HG02798 (cell line): ENCODE results near the gene TMEM231.

ENCODE experiments used
- ATAC-seq: cut with Tn5 transposase; IDR thresholded peaks from one replicate; pipeline ENCODE4 v1.9.1; 2021; ENCODE audit warnings: mild to moderate bottlenecking; ENCODE audit not compliant: unreplicated experiment, poor library complexity

Gene TMEM231

DNA sequence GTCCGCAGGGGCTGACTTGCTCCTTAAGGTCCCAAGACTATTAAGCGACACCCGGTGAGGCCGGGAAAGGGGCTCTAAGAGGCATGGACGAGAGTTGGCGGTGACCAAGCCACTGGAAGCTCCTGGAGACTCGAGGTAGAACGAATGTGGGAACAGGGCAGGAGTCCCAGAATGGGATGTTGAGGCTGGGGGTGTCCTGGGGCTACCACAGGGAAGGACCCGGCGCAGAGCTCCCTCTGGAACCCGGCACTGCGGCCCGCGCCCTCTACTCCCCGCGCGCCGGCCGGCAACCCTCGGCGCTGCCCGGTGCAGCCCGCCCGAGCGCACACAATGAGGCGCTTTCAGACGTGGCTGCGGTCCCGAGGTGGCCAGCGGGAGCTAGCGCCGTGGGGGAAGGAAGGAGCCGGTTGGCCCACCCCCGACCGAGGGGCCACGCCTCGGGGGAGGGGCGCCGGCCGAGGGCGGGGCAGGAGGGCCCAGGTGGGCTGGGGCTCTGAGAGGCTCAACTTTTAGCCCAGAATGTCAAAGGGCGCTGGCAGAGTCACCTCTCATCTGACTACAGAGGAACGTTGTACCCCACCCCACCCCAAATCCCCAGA lies 60.9 kb downstream of the TMEM231 start, which contains the start of gene CHST6:
TSS of gene CHST6 (minus strand) at position 366 of the 599 bp plus-strand sequence. CDS start 15,613 bp downstream, outside the sequence.
- ATAC-seq = peak; percentile 82

DNA sequence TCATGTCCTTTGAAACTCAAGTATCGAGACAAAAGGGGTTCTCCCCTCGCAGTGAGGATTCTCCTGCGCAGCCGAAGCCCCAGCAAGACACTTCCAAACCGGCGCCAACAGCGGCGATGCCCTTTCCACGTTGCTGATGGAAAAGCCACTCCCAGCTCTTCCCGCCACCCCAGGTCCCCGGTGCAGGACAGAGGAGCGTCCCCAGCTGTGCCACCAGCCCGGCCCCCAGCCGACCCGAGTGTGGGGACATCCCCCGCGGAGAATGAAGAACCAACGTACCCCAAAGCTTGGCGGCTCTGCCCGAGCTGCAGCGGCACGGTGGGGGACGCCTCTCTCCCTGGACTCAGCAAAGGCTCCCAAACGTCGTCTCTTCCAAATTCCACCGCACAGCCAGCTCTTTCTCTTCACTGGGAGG lies 61.4 kb downstream of the TMEM231 start:
- no peak for ATAC-seq

DNA sequence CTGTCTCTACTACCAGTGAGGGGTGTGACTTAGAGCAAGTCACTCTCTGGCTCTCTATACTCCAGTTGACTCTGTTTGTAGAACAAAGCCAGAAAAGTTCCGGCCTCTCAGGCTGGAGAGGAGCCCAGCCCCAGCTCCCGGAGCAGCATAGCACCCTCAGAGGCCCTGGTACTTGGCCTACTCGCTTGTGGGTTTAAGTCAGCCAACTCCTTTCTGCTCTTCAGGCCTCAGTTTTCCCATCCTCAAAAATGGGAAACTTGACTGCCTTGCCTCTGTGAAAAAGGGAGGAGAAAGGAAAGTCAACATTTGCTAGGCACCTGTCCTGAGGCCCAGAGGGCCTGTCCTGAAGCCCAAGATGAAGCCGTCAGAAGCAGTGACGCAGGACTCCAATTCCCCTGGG lies 61.9 kb downstream of the TMEM231 start:
- no peak for ATAC-seq

DNA sequence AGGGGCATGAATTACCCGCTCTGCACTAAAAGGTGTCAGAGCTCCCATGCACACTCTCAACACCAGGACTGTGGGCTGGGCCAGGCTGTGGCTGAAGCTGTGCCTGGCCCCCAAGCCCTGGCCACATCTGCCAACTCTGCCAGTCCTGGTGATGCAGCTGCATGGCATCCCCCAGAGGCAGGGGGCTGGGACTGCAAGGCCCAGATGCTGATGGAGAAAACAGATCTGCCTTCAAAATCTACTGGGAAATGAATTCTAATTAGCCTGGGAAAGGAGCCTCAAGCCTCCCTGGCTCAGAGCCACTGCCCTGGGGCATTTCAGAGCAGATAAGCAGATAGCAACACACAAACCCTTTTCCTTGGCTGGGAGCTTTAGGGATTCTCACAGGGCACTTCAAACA lies 64.2 kb downstream of the TMEM231 start:
- no peak for ATAC-seq

DNA sequence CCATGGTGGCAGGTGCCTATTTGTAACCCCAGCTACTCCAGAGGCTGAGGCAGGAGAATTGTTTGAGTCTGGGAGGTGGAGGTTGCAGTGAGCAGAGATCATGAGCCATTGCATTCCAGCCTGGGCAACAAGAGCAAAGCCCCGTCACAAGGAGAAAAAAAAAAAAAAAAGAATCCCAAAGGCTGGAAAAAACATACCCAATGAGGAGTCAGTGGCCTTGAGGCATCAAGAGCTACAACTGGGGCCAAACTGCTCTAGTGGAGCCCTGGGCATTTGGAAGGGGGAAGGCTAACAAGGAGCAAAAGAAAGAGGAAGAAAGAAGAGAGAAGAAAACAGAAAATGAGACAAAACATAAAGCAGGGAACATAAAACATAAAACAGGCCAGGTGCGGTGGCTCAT lies 67.7 kb downstream of the TMEM231 start:
- no peak for ATAC-seq
